ENCODE results near the gene IL36B.
"Not testable (repeated sequence)": the region's sequence is repeated elsewhere in the genome, so short reads cannot be mapped to it uniquely, and the experiment has no call there.

IL36B gene

GRCh38 chr2:113052396-113052917 is at the start of gene IL36B:
IL36B (minus strand) TSS chr2:113052867.
- FAIRE-seq (no peak), DNase-seq (ENCODE audit: insufficient read length, low spot score) (no peak)

GRCh38 chr2:113102133-113102532 is 49.5 kb upstream of the IL36B start:
- FAIRE-seq (no peak), DNase-seq (ENCODE audit: insufficient read length, low spot score) (no peak)

- FAIRE-seq (no peak), DNase-seq (ENCODE audit: insufficient read length, low spot score) (no peak)
Measured at GRCh38 chr2:113098532-113098931, 45.9 kb upstream of the IL36B start.

GRCh38 chr2:113098041-113098440 is 45.4 kb upstream of the IL36B start:
- FAIRE-seq (no peak), DNase-seq (ENCODE audit: insufficient read length, low spot score) (no peak)

- FAIRE-seq; DNase-seq (ENCODE audit: insufficient read length, low spot score): not testable (repeated sequence)
Measured at GRCh38 chr2:113096842-113097618, 44.4 kb upstream of the IL36B start.

- FAIRE-seq; DNase-seq (ENCODE audit: insufficient read length, low spot score): not testable (repeated sequence)
Measured at GRCh38 chr2:113096306-113096705, 43.6 kb upstream of the IL36B start.

- DNase-seq (ENCODE audit: insufficient read length, low spot score): no peak
- FAIRE-seq: no peak
Measured at GRCh38 chr2:113093613-113093977, 40.9 kb upstream of the IL36B start.

- FAIRE-seq (no peak), DNase-seq (ENCODE audit: insufficient read length, low spot score) (no peak)
Measured at GRCh38 chr2:113092864-113093612, 40.4 kb upstream of the IL36B start.

- no peak for DNase-seq (ENCODE audit: insufficient read length, low spot score)
- no peak for FAIRE-seq
Measured at GRCh38 chr2:113091231-113091896, 38.7 kb upstream of the IL36B start.

GRCh38 chr2:113089916-113090315 is 37.2 kb upstream of the IL36B start:
- no peak for DNase-seq (ENCODE audit: insufficient read length, low spot score)
- FAIRE-seq: no peak

- no peak for DNase-seq (ENCODE audit: insufficient read length, low spot score)
- no peak for FAIRE-seq
Measured at GRCh38 chr2:113088213-113088992, 35.7 kb upstream of the IL36B start.

- no peak for FAIRE-seq
Measured at GRCh38 chr2:113085542-113085941, 32.9 kb upstream of the IL36B start.

GRCh38 chr2:113084249-113085000 is 31.8 kb upstream of the IL36B start:
- DNase-seq (ENCODE audit: insufficient read length, low spot score) (no peak), FAIRE-seq (no peak)

More at GRCh38 chr2:113085542-113085941, 32.9 kb upstream of the IL36B start:
- no peak for DNase-seq (ENCODE audit: insufficient read length, low spot score)

- FAIRE-seq: no peak
- no peak for DNase-seq (ENCODE audit: insufficient read length, low spot score)
Measured at GRCh38 chr2:113083296-113083695, 30.6 kb upstream of the IL36B start.

GRCh38 chr2:113081488-113082210 is 29.0 kb upstream of the IL36B start:
- DNase-seq (ENCODE audit: insufficient read length, low spot score): no peak
- FAIRE-seq: no peak

GRCh38 chr2:113080134-113080533 is 27.5 kb upstream of the IL36B start:
- FAIRE-seq (peak; percentile 80), DNase-seq (ENCODE audit: insufficient read length, low spot score) (peak; percentile 27)

GRCh38 chr2:113079131-113079530 is 26.5 kb upstream of the IL36B start:
- no peak for FAIRE-seq

GRCh38 chr2:113078350-113078839 is 25.7 kb upstream of the IL36B start:
- DNase-seq (ENCODE audit: insufficient read length, low spot score): no peak
- no peak for FAIRE-seq

More at GRCh38 chr2:113079131-113079530, 26.5 kb upstream of the IL36B start:
- no peak for DNase-seq (ENCODE audit: insufficient read length, low spot score)

- DNase-seq (ENCODE audit: insufficient read length, low spot score) (no peak), FAIRE-seq (no peak)
Measured at GRCh38 chr2:113077921-113078320, 25.3 kb upstream of the IL36B start.
